ENCODE results near the gene RALGAPA2.

- TF ChIP-seq POLR2A (IDR thresholded peaks at IDR 0.05), result no peak
- TF ChIP-seq, protein P1, sequence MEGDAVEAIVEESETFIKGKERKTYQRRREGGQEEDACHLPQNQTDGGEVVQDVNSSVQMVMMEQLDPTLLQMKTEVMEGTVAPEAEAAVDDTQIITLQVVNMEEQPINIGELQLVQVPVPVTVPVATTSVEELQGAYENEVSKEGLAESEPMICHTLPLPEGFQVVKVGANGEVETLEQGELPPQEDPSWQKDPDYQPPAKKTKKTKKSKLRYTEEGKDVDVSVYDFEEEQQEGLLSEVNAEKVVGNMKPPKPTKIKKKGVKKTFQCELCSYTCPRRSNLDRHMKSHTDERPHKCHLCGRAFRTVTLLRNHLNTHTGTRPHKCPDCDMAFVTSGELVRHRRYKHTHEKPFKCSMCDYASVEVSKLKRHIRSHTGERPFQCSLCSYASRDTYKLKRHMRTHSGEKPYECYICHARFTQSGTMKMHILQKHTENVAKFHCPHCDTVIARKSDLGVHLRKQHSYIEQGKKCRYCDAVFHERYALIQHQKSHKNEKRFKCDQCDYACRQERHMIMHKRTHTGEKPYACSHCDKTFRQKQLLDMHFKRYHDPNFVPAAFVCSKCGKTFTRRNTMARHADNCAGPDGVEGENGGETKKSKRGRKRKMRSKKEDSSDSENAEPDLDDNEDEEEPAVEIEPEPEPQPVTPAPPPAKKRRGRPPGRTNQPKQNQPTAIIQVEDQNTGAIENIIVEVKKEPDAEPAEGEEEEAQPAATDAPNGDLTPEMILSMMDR (IDR thresholded peaks at IDR 0.05), result no peak
Observed at GRCh38 chr20:20567712-20568111, 144.7 kb downstream of the RALGAPA2 start.

Data from testis (tissue), 2 donors.